Middle frontal gyrus (tissue), 1 donor: ENCODE results near the gene RBM4.
"Not testable (repeated sequence)": the region's sequence is repeated elsewhere in the genome, so short reads cannot be mapped to it uniquely, and the experiment has no call there.

Experiments used
- DNase-seq: peaks from one replicate; pipeline ENCODE4 v3.0.0-alpha.2; 2015; ENCODE audit warnings: low spot score; ENCODE audit errors: extremely low spot score

Gene RBM4, protein sequence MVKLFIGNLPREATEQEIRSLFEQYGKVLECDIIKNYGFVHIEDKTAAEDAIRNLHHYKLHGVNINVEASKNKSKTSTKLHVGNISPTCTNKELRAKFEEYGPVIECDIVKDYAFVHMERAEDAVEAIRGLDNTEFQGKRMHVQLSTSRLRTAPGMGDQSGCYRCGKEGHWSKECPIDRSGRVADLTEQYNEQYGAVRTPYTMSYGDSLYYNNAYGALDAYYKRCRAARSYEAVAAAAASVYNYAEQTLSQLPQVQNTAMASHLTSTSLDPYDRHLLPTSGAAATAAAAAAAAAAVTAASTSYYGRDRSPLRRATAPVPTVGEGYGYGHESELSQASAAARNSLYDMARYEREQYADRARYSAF

DNA sequence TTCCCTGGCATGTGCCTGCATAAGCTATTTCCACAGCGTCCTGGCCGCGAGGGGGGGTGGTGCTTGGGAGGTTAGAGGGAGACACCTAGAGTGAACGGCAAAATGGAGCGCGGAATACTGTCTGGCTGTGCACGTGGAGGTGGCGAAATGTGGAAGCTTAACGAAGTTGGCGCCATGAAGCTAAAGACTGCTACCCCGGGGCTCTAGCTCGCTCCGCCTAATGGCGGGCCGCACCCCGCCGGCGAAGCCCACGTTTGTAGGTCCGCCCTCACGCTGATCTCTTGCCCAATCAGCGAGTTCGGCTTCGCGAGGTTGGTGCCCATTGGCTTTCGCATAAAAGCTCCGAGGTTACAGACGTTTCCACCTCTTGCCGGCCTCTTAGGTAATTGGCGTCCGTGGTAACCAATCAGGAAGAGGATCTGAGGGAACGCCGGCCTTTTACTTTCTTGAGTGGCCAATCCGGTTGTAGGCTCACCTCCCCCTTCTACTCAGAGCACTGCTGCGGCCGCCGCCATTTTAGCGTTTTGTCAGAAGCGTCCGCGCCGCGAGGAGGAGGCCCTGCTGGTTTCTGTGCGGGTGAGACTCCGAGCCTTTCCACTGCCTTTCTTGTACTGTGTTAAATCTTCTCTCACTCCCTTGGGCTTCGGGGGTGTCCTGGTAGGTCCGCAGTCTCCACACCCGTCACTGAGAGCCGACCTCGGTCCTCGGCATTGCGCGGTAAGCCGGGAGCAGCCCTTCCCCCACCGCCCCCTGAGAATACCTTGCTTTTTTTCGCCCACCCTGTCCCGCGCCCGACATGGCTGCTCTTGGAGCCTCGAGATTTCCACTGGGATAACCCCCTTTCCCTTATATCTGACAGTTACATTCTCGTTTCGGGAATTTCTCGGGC lies at the start of gene RBM4:
TSS of gene RBM4 (plus strand) at position 527 of the 889 bp plus-strand sequence. CDS start 1,009 bp downstream, outside the sequence.
- peak; percentile 100 for DNase-seq

DNA sequence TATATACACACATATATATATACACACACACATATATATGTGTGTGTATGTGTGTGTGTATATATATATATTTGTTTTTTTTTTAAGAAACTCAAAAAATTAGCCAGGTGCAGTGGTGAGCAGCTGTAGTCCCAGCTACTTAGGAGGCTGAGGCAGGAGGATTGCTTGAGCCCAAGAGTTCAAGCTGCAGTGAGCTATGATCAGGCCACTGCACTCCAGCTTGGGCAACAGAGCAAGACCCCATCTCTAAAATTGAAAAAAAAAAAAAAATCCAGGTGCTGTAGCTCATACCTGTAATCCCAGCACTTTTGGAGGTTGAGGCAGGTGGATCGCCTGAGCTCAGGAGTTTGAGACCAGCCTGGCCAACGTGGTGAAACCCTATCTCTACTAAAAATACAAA lies 49.2 kb upstream of the RBM4 start:
- not testable (repeated sequence) for DNase-seq

DNA sequence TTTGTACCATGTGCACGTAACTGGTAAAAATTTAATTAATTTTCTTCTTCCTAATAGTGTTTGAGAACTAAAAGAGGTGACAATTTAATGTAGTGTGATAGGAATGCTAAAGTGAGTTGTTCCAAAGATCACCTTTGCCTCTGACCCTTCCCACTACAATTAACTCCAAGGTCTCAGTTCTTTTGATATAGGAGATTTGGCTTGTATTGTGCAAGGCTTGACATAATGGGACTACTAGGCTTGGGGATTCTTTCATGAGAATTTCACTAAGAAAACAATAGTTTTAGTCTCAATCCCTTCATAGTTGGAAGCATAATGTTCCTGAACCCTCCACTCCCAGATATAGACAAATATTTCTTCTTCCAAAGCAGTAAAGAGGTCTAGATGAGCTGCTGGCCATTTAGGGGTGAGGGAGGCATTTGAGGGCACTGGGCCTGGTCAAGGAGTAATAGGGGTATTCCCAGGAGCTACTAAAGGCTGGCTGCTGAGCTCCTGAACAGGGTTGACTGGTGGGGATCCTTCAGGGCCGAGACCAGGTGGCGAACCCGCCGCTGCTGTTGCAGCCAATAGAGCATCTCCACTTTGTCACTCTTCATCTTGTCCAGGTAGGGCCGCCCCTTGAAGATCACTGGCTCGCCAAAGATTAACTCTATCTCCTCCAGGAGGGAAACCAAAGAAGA lies 48.4 kb upstream of the RBM4 start:
- DNase-seq = no peak

DNA sequence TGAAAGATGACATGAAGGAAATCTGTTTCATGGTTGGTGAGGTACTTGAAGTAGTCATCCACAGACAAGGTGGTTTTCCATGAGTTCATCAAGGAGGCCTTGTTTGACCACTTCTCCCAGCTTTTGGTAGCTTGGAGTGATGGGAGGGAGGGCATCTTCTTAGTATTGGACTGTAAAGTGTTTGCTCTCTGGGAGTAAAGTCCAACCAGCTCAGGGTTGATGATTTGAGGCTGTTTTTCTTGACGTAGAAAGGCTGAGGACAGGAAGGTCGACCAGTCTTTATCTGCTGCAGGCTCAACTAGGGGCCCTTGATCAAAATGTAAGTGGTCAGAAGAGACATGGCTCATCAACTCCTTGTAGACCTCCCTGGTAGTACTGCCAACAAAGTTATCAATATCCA lies 47.3 kb upstream of the RBM4 start:
- DNase-seq = no peak

DNA sequence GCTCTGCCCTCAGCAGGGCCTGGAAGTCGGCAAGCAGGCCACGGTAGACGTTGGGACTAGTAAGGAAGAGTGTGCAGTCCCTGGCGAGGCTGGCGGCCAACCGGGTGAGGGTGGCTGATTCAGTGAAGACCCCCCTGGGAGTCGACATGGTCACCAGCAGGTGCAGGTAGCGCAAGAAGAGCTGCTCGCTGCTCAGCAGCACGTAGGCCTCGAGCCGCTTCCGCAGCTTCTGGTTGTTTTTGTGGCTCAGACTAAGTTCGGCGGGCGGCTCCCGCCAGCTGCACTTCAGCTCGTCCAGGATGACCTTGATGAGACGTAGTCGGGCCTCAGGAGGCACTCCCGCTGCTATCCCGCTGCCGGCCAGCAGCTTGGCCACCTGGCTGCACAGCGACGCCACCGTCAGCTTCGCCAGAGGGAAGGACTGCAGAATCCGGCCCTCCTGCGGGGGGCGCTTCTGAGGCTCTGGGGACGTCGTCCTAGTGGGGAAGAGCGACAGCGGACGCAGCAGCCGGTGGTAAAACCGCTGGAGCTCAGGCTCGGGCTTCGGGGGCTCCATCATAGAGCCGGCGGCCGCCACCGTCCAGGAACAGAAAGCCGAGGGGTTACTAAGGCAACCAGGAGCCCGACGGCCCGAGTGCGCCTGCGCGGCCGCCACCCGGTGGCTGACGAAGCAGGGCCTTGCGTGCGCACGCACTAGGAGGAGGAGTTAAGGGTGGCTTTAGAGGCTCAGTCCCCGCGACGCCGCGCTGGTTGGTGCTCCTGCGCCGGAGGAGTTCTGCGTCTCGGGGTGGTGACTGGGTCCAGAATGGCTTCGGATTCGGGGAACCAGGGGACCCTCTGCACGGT lies 45.8 kb upstream of the RBM4 start, which contains the start of the genes CCDC87 and CCS:
TSS of gene CCDC87 (minus strand) at position 607 of the 846 bp plus-strand sequence. CDS start at position 559, 48 bp downstream.
TSS of gene CCS (plus strand) at position 729 of the 846 bp plus-strand sequence. CDS start at position 806, 77 bp downstream.
- DNase-seq = peak; percentile 89

DNA sequence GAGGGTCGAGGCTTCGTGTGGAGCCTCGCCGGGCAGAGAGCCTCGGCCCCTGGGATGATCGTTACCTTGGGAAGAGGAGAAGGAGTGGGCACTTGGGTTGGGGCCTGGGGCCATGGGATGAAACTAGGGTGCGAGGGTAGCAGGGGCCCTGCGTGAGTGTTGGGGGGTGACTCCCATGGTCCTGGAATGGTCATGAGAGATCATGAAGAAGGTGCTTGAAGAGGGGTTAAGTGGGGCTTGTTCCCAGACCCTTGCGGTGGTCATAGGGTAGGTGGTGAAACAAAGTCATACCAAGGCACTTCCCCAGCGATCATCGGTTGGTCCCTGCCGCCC lies 45.2 kb upstream of the RBM4 start:
- no peak for DNase-seq

DNA sequence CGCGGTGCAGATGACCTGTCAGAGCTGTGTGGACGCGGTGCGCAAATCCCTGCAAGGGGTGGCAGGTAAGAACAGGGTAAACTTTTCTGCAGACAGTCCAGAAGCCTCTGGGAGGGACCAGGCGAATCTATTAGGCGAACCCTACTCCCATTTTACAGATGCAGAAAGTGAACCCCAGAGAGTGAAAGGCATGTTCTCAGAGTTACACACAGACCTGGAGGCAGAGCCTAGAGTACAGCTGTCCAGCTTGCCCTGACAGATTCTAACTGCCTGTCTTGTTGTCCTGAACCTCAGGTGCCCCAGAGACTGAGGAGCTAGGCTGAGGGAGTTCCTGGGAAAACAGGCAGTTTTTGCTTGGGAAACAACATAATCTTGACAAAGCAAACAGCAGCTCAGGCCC lies 44.9 kb upstream of the RBM4 start:
- no peak for DNase-seq

DNA sequence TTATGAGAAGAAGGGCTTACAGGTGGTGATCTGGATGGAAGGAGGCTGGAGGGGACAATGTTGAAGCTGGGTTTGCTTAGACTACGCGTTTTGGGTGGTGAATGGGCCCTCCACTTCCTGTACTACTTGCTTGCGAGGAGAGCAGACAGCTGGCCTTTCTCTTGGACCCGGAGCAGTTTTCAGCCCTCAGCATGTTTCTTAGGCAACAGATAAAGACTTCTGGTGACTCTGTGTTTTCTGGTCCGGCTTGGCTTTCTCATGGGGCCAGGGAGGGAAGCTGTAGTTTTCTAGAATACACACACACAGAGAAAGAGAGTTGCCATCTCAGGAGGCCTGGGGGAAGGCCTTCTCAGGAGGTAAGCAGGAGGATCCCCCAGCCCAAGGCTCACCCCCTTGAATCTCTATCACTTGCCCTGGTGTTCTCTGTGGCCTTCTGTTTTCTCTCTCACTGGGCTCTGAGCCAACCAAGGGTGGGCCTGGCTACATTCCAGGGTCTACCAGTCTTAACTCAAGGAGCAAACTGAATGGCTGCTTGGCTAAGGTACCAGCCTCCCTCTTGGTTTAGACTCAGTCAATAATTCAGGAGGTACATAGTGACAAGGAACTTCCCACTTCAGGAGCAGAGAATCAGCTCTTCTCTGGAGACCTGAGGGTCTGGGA lies 43.1 kb upstream of the RBM4 start:
- DNase-seq = no peak

DNA sequence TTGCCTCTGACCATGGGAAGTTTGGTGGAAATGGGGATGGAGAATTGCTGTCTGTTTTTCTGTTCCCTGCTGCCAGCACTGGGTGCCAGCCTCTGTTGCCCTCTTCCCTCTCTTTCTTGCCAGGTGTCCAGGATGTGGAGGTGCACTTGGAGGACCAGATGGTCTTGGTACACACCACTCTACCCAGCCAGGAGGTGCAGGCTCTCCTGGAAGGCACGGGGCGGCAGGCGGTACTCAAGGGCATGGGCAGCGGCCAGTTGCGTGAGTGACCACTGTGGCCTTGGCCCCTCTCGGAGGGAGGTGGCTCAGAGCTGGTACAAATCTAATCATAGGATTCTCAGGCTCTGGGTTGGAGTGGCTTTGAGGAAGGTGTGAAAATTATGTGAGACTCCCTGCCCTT lies 39.5 kb upstream of the RBM4 start:
- no peak for DNase-seq

DNA sequence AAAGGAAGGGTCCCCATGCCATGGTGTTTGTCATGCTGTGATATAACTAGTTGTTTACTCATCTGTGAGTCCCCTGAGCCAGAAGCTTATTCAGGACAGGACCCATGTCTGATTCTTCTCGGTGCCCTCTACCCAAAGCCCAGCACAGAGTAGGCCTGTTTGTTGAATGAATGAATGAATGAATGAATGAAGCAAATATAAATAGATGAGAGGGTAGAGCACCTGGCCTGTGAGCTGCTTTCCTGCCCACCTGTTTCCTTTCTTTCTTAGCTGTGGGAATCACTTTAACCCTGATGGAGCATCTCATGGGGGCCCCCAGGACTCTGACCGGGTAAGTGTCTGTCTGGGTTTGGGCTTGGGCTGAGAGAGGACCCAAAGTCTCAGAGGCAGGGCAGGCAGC lies 38.3 kb upstream of the RBM4 start:
- DNase-seq = no peak

DNA sequence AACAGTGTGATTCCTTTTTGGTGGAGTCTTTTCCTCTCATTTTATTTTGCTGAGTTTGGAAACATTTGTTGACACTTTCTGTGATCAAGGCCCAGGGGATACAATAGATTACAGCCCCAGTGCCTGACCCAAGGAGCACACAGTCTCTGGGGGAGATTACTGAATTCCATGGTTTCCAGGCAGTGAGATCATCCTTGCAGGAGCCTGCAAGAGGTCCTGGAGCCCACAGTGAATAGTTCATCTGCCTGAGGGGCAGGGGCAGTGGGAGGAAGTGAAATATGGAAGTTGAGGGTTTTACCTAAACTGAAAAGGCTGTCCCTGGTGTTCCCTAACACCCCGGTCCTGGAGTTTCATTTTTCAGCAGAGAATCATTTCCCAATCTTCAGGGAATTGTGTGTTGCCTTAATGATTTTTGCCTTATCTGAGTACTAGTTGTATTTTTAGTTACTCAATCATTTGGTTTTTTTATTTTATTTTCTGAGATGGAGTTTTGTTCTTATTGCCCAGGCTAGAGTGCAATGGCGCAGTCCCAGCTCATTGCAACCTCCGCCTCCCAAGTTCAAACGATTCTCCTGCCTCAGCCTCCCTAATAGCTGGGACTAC lies 37.8 kb upstream of the RBM4 start:
- DNase-seq = no peak

DNA sequence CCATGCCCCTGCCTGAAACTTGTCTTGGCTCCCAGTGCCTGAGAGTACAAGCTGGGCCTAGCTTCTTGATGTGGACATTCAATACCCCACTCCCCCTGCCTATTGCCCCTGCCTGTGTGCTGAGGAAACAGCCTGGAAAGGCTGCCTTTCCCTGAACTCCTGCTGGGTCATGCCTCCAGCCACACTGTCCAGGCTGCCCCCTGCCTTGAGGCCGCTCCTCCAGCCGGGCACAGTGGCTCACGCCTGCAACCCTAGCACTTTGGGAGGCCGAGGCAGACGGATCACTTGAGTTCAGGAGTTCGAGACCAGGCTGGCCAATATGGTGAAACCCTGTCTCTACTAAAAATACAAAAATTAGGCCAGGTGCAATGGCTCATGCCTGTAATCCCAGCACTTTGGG lies 35.4 kb upstream of the RBM4 start:
- DNase-seq = no peak

DNA sequence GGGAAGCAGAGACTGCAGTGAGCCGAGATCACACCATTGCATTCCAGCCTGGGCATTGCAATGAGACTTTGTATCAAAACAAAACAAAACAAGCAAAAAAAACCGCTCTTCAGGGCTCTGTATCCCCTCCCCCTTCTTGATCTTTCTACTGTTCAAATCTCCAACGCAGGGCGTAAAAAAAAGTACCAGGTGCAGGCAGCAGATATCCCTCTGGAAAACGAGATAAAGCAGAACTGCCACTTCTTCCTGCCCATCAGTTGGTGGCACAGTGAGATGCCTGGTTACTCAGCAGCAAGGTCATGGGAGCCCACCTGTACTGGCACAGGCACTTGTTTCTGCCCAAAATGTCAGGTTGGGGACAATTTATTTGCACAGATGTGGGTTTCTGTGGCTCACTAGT lies 34.3 kb upstream of the RBM4 start:
- DNase-seq = no peak

DNA sequence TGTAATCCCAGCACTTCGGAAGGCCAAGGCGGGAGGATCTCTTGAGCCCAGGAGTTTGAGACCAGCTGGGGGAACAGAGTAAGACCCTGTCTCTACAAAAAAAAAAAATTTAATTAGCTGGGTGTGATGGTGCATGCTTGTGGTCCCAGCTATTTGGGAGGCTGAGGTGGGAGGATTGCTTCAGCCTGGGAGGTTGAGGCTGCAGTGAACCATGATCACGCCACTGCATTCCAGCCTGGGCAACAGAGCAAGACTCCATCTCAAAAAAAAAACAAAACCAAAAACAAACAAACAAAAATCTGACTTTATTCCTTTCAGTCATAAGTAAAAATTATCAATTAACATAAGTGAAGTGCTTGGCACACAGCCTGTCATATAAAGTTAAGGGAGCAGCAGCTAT lies 31.9 kb upstream of the RBM4 start:
- not testable (repeated sequence) for DNase-seq

DNA sequence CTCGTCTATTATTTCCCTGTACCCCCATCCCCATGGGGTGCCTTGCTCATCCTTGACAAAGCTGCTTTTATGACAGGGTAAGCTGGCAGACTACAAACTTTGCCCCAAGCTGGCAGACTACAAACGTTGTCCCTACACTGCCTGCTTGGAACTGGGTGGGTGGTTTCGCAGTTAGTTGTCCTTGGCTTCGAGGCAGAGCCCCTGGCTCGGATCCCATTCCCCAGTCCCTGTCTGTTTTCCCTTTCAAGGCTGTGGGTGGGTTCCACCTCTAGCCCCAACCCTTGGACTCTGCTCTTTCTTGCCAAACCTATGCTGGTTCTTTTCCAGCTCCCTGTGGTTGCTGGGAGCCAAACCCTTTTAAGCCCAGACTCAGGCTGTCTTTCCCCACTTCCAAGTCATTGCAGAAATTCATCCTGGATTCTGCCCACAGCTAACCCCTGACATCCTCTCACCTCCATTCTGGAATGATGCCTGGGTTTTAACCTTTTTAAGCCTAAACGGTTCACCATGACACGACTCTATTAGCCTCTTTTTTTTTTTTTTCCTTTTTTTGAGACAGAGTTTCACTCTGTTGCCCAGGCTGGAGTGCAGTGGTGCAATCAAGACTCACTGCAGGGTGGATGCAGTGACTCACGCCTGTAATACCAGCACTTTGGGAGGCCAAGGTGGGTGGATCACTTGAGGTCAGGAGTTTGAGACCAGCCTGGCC lies 31.2 kb upstream of the RBM4 start:
- DNase-seq = no peak

DNA sequence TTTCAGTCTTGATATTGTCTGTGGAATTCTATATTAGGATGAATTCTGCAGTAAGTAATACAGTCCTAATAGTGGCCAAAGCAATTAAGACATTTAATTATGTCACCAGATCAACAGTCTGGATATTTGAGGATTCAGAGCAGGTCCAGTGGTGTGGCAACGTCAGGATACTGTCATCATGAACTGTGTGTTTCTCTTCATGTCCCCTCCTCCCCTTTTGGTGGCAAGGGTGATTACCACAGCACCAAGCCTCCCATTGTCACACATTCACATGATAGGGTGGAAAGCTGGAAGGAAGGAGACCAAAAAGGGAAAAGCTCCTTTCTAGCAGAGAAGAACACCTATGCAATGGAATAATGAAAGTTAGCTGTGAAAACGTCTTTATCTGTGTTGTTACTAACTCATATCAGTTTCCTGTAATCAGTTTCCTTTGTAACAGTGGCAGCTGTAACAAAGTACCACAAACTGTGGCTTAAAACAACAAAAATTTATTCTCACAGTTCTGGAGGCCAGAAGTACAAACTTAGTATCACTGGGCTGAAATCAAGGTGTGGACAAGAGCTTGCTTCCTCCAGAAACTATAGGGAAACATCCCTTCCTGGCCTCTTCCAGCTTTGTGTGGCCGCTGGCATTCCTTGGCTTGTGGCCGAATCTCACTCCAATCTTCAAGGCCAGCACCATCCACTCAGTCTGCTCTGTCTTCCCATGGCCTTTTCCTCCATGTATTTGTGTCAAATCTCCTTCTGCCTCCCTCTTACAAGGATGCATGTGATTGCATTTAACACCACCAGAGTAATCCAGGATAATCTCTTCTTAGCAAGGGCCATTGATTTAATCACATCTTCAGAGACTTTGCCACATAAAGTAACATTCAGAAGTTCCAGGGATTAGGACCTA lies 28.5 kb upstream of the RBM4 start:
- no peak for DNase-seq

DNA sequence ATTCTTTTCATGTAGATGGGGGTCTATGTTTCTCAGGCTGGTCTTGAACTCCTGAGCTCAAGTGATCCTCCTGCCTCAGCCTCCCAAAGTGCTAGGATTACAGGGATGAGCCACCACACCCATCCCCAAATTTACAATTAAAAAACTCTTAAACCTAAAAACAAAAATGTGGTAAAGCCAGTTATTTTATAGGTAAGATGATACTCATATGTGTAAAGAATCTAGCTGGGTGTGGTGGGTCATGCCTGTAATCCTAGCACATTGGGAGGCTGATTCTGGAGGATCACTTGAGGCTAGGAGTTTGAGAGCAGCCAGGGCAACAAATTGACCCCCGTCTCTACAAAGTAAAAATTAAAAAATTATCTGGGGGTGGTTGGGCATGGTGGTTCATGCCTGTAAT lies 26.0 kb upstream of the RBM4 start:
- no peak for DNase-seq

DNA sequence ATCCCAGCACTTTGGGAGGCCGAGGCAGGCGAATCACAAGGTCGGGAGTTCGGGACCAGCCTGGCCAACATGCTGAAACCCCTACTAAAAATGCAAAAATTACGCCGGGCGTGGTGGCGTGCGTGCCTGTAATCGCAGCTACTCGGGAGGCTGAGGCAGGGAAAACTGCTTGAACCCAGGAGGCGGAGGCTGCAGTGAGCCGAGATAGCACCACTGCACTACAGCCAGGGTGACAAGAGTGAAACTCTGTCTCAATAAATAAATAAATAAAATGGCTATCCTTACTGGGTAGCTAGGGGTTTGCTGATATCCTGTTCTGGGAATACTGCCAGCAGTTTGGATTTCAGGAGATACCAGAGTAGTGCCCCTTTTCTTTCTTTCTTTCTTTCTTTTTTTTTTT lies 24.4 kb upstream of the RBM4 start:
- DNase-seq = no peak
